SJSA1 (cell line): ENCODE results near the gene LIN28A. TPM values are rescaled to one million over a fixed set of nuclear protein-coding genes. Genes with fewer than 3 reads are reported as not detected.

Experiments used
- DNase-seq, 2 experiments: peaks; one replicate each; pipeline ENCODE4 v3.0.0-alpha.2; 2015 to 2020; ENCODE audit warnings: low spot score in 2 of 2, low read depth in 1 of 2
- H3K27ac ChIP-seq: fragments of 250-450 bp; sonication (Bioruptor Pico); 2 replicates; pipeline ENCODE4 v1.5.1; 2020; ENCODE audit warnings: mild to moderate bottlenecking, moderate library complexity
- H3K27me3 ChIP-seq: fragments of 250-450 bp; sonication (Bioruptor Pico); replicated peaks from 2 replicates; pipeline ENCODE4 v1.5.1; 2020; ENCODE audit warnings: mild to moderate bottlenecking, moderate library complexity
- H3K36me3 ChIP-seq: fragments of 250-450 bp; sonication (Bioruptor Pico); 2 replicates; pipeline ENCODE4 v1.5.1; 2020; ENCODE audit warnings: mild to moderate bottlenecking
- H3K4me1 ChIP-seq: fragments of 250-450 bp; sonication (Bioruptor Pico); replicated peaks from 2 replicates; pipeline ENCODE4 v1.6.1; 2021; ENCODE audit warnings: mild to moderate bottlenecking
- H3K4me3 ChIP-seq: fragments of 250-450 bp; sonication (Bioruptor Pico); 2 replicates; pipeline ENCODE4 v1.5.1; 2020; ENCODE audit warnings: mild to moderate bottlenecking
- H3K9me3 ChIP-seq: fragments of 250-450 bp; sonication (Bioruptor Pico); replicated peaks from 2 replicates; pipeline ENCODE4 v1.5.1; 2020; ENCODE audit warnings: mild to moderate bottlenecking
- total RNA-seq: library from RNA; depleted of rRNA; stranded (reverse); fragments of >200 nt; shearing (Covaris generic); gene quantifications from 2 replicates; pipeline ENCODE4 v1.2.3, GENCODE V29; 2014

LIN28A gene
- total RNA-seq, 1 experiment from 2014 or later: not detected

DNA sequence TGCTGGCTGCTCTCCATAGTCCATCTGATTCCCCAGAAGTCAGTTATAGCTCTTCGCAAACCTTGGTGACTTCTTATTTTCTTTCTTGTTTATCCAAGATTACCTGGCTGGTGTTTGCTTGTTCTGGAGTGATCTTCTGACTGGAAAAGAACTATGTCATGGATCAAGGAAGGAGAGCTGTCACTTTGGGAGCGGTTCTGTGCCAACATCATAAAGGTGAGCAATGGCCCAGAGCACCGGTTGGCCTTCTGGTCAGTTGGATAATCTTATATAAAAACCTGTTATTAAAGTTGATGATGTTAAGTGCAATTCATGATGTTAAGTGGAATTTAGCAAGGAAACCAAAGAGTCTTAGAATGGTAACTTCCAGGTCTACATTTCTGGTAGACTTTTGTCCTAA lies 22.2 kb downstream of the LIN28A start:
- H3K9me3 ChIP-seq: no peaks in the 10 kb centered on the region
- H3K27ac ChIP-seq: no peak overlapping the region
- H3K4me1 ChIP-seq: peaks cover 14% of the 10 kb centered on the region
- H3K27me3 ChIP-seq: peaks cover 11% of the 10 kb centered on the region; the same call in 1 of the 2 replicates
- H3K4me3 ChIP-seq: peak overlapping the region; percentile 52
- DNase-seq: no peak
- peaks cover 30% of the 10 kb centered on the region for H3K36me3 ChIP-seq

DNA sequence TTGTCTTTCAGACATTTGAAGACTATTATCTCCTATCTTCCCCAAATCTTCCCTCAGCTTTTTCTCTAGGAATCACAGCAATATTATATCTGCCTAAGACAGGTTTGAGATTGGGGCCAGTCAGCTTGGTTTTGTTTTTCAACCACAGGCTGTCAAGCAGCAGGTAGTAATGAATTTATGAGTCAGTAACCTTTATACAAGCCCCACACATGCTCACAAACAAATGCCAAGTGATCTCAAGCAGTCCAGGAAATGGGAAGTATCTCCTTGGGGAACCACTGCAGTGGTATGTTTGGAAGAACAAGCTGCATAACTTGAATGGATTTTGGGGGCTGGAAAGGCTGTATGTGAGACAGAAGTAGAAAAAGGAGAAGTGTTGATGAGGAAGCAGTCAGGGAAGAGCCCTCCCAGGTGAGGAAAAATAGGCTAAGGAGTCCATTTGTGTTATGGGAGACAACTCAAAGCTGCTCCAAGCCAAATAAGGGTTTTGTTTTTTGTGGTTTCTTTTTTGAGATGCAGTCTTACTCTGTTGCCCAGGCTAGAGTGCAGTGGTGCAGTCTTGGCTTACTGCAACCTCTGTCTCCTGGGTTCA lies 23.6 kb downstream of the LIN28A start:
- no peaks in the 10 kb centered on the region for H3K9me3 ChIP-seq
- DNase-seq: no peak
- H3K27me3 ChIP-seq: peaks cover 11% of the 10 kb centered on the region; the same call in 1 of the 2 replicates
- peaks cover 14% of the 10 kb centered on the region for H3K4me1 ChIP-seq
- no peak overlapping the region for H3K27ac ChIP-seq
- peaks cover 45% of the 10 kb centered on the region for H3K36me3 ChIP-seq
- no peak overlapping the region for H3K4me3 ChIP-seq

DNA sequence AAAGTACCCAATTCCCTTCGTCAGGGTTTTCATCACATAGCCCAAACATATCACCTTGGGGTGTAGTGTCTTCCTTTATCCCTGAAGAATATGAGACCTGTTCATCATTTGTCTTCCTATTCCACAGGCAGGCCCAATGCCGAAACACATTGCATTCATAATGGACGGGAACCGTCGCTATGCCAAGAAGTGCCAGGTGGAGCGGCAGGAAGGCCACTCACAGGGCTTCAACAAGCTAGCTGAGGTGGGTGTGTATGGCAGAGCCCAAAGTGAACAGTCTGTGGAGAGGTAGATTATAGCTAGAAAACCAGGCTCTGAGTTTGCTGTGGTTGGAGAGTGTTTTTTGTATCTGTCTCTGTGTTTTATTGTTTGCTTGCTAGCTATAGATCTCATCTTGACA lies 27.4 kb downstream of the LIN28A start:
- Histone ChIP-seq H3K36me3 (peaks cover 79% of the 10 kb centered on the region), H3K27me3 (no peaks in the 10 kb centered on the region), H3K9me3 (no peaks in the 10 kb centered on the region), H3K4me1 (peaks cover 3% of the 10 kb centered on the region), H3K4me3 (no peak overlapping the region), H3K27ac (no peak overlapping the region)
- DNase-seq: no peak

DNA sequence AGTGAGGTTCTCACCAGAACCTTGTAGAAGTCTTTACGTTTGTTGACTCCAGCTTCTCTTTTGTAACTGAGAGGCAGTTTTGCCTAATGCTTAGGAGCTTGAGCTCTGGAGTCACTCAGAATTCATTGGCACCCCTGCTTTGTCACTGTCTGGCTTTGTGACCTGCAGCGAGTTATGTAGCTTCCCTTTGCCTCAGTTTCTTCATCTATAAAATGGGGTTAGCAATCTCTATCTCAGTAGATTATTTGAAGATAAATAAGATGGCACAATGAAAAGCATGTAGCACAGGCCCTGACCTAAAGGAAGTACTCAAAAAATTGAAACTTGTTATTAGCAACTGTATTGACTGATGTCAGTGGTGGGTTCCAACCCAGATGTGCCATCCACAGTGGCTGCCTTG lies 29.6 kb downstream of the LIN28A start:
- Histone ChIP-seq H3K4me1 (no peaks in the 10 kb centered on the region), H3K27ac (no peak overlapping the region), H3K4me3 (no peak overlapping the region), H3K36me3 (peaks cover 89% of the 10 kb centered on the region), H3K9me3 (no peaks in the 10 kb centered on the region), H3K27me3 (no peaks in the 10 kb centered on the region)
- DNase-seq: no peak

DNA sequence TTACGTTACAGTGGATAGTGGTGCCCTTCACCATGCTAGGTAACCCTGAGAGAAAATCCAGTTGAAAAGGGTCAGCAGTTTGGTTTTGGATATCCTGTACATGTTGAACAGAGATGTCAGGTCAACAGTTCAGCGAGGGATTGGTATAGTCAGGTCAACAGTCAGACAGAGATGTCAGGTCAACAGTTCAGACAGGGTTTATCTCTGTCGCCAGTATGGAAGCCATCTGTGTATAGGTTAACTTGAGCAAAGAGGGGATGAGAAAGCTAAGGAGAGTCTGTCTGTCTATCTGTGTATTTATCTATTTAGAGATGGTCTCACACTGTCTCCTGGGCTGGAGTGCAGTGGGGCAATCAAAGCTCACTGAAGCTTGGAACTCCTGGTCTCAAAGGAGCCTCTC lies 39.3 kb downstream of the LIN28A start:
- Histone ChIP-seq H3K27me3 (no peaks in the 10 kb centered on the region), H3K4me3 (no peak overlapping the region), H3K4me1 (no peaks in the 10 kb centered on the region), H3K9me3 (no peaks in the 10 kb centered on the region), H3K36me3 (peaks cover 79% of the 10 kb centered on the region), H3K27ac (no peak overlapping the region)
- no peak for DNase-seq

DNA sequence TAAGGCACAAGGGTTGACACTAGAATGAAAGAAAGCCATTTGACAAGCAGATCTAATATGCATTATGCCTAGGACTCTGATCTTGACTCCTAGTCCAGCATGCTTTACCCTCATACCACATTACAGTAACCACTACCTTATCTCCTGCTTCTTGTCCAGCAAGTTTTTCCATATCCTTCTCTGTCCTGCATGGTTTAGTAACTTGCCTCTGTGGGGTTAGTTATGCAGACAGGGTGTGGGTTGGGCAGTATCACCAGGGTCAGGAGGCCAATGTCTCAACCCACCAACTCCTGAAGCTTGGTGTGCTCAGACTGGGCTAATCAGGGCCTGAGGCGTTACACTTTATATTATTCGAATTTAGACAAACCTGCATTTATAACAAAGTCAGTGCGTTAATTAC lies 40.3 kb downstream of the LIN28A start:
- Histone ChIP-seq H3K4me1 (no peaks in the 10 kb centered on the region), H3K4me3 (no peak overlapping the region), H3K36me3 (peaks cover 76% of the 10 kb centered on the region), H3K27me3 (no peaks in the 10 kb centered on the region), H3K27ac (no peak overlapping the region), H3K9me3 (no peaks in the 10 kb centered on the region)
- DNase-seq: no peak

DNA sequence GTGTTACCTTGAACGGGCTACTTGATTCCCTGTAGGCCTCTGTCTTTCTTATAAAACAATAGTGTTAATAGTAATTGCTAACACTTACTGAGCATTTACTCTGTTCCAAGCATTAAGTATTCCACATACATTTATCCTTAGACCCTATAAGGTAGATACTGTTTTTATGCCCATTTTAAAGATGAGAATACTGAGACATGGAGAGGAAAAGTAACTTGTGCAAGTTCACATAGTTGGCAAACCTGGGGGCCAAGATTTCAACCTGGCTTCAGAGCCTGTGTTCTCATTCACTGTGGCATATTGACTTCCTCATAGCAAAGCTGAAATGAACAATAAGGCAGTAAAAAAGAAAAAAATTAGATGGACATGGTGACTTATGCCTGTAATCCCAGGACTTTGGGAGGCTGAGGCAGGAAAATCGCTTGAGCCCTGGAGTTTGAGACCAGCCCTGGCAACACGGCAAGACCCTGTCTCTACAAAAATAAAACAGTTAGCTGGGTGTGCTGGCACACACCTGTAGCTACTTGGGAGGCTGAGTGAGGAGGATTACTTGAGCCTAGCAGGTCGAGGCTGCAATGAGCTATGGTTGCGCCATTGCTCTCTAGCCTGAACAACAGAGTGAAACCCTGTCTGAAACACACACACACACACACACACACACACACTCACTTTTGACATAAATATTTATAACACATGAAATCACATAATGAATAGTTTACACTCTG lies 42.0 kb downstream of the LIN28A start:
- Histone ChIP-seq H3K27me3 (no peaks in the 10 kb centered on the region), H3K4me3 (no peak overlapping the region), H3K4me1 (no peaks in the 10 kb centered on the region), H3K27ac (no peak overlapping the region), H3K36me3 (peaks cover 64% of the 10 kb centered on the region), H3K9me3 (no peaks in the 10 kb centered on the region)
- no peak for DNase-seq

DNA sequence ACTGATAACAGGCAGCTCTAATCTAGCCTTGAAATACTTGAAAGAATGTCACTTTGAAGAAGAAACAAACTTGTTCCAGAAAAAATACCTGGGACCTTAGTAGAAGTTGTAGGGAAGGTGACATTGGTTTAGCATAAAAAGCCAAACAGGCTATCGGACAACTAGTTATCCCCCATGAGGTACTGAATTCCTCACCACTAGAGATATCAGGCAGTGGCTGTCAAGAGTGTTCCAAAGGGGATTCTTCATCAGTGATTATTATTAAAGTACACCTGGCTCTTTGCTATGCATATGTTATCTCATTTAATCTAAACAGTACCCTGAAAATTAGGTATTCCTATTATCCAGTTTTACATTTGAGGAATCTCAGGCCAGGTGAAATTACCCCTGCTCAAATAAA lies 48.5 kb downstream of the LIN28A start:
- no peak for DNase-seq
- no peaks in the 10 kb centered on the region for H3K9me3 ChIP-seq
- no peak overlapping the region for H3K27ac ChIP-seq
- H3K4me3 ChIP-seq: no peak overlapping the region
- H3K4me1 ChIP-seq: no peaks in the 10 kb centered on the region
- peaks cover 56% of the 10 kb centered on the region for H3K36me3 ChIP-seq
- H3K27me3 ChIP-seq: no peaks in the 10 kb centered on the region

DNA sequence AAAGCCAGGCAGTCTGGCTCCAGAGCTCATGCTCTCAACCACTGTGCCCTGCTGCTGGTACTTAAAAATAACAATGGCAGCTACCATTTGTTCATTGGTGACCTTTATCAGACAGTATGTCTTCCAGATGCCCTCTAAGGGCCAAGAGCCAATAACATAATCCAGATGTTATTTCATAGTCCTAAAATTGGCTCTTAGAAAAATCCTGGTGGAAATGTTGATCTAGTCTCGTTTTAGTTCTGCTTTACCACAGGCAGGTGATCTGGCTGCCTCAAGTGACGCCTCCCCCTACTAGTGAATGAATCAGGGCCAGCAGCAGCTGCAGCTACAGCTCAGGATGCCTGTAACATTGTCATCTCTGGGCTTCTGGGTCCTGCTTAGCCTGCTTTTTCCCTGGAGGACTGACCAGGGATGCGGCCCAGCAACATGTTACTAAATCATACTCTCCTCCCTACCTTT lies 49.0 kb downstream of the LIN28A start:
- H3K9me3 ChIP-seq: no peaks in the 10 kb centered on the region
- peaks cover 60% of the 10 kb centered on the region for H3K36me3 ChIP-seq
- DNase-seq: no peak
- H3K4me3 ChIP-seq: no peak overlapping the region
- no peak overlapping the region for H3K27ac ChIP-seq
- H3K4me1 ChIP-seq: no peaks in the 10 kb centered on the region
- no peaks in the 10 kb centered on the region for H3K27me3 ChIP-seq

DNA sequence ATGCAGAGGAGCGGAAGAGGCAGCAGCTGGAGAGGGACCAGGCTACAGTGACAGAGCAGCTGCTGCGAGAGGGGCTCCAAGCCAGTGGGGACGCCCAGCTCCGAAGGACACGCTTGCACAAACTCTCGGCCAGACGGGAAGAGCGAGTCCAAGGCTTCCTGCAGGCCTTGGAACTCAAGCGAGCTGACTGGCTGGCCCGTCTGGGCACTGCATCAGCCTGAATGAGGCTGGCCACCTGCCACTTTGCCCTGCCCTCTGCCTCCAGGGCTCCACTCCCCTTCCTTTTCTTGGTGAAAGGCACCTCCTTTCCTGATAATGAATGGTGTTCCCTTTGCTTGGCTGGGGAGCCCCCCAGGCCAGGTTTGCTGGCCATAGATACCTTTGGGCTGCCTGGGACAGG lies 58.3 kb downstream of the LIN28A start:
- no peaks in the 10 kb centered on the region for H3K27me3 ChIP-seq
- no peak overlapping the region for H3K27ac ChIP-seq
- H3K4me3 ChIP-seq: no peak overlapping the region
- DNase-seq: no peak
- H3K4me1 ChIP-seq: peaks cover 21% of the 10 kb centered on the region
- peaks cover 70% of the 10 kb centered on the region for H3K36me3 ChIP-seq
- H3K9me3 ChIP-seq: no peaks in the 10 kb centered on the region

DNA sequence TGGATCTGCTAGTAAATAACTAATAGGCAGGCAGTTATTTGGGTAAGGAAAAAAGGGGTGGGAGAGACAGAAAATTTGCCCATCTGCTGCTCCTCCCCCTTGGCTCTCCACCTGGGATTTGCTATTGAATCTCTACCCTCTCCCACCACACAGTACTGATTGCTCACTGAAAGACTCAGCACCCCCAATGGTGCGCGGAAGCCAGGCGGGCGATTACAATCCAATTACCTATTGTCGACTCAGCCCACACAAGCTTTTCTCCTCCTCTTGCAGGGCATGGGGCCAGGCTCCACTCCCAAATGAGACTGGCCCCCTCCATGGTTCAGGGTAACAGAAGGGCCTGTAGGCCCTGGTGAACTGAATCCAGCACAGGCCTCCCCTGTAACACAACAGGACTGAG lies 58.9 kb downstream of the LIN28A start:
- Histone ChIP-seq H3K27ac (no peak overlapping the region), H3K4me3 (no peak overlapping the region), H3K4me1 (peaks cover 28% of the 10 kb centered on the region), H3K9me3 (no peaks in the 10 kb centered on the region), H3K36me3 (peaks cover 71% of the 10 kb centered on the region), H3K27me3 (no peaks in the 10 kb centered on the region)
- no peak for DNase-seq

DNA sequence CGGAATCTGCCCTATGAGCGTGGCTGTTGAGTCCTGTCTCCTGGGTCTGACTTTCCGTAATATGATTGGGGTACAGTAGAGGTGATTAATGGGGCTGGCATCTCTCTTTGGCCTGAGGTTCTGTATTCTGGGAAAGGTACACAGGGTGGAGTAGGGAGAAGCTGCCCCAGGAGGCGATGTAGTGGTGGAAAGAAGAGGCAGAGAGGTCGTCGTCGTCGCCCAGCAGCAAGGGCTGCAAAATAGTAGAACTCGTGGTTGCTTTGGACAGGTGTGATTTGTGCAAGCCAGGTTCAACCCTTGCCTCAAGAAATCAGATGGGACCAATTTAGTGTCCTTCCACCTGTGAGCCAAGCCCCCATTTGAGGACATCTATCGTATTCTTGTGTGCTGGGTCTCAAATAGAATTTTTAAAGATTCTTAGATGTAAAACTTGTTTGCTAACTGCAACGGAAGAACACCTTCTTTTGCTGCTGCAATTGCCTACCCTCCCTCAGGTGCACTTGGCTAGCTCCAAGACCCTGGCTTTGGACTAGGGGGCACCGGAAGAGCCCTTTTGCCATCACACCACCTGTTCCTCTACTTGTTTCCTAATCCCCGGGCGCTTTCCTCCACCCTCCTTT lies 60.4 kb downstream of the LIN28A start:
- no peaks in the 10 kb centered on the region for H3K9me3 ChIP-seq
- DNase-seq: no peak
- H3K36me3 ChIP-seq: peaks cover 65% of the 10 kb centered on the region
- peaks cover 31% of the 10 kb centered on the region for H3K4me1 ChIP-seq
- H3K27ac ChIP-seq: no peak overlapping the region
- no peaks in the 10 kb centered on the region for H3K27me3 ChIP-seq
- H3K4me3 ChIP-seq: peak overlapping the region; percentile 98

DNA sequence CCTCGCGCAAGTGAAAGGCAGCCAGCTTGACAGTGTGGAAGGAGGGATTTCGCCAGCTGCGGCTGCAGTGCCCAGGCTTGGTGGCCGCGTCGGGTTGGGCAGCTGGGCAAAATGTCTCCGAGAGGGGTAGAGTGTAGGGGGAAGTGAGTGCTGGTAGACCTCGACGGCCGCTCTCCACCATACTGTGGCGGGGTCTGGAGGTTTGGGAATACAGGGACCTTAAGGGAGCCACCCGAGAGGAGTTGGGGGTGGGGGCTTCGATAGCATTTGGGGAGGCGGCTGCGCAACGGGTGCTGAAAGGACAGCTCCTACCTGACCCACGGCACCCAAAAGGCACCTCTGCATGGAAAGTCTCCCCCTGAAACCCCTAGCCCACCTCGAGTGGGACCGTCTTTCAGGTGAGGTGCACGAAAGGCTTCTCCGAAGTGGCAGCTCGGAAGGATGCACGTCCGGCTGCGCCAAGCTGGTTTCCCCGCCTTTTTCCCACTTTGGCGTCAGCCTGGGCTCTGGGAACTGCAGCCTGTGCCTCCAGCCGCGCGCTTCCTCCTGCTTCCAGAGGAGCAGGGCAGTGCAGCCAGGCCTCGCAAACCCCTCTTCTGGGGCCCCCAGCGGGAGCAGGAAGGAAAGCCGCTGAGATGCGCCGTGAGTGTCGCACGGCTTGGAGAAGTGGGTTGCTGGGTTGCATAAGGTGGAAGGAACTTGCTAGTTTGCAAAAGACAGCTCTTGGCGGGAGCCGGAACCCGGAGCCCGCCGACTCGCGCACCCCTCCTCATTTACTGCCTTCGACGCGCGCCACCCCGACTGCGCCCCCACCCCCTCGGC lies 61.1 kb downstream of the LIN28A start:
- Histone ChIP-seq H3K27me3 (no peaks in the 10 kb centered on the region), H3K27ac (no peak overlapping the region), H3K4me1 (peaks cover 31% of the 10 kb centered on the region), H3K36me3 (peaks cover 65% of the 10 kb centered on the region), H3K9me3 (no peaks in the 10 kb centered on the region), H3K4me3 (peak overlapping the region; percentile 98)
- DNase-seq: peak; percentile 79 to 83
